GM04504 (cell line): ENCODE measurements around the gene SLMAP.

Experiments used
- DNase-seq: peaks from one replicate; pipeline ENCODE4 v3.0.0-alpha.2; 2012; ENCODE audit warnings: low read depth

SLMAP gene

GRCh38 chr3:57893156-57893555, 137.0 kb downstream of the SLMAP start:
- no peak for DNase-seq

GRCh38 chr3:57893668-57894067, 137.6 kb downstream of the SLMAP start:
- DNase-seq: no peak

- DNase-seq: no peak
Measured at GRCh38 chr3:57896031-57896430, 139.9 kb downstream of the SLMAP start.

GRCh38 chr3:57896691-57897090, 140.6 kb downstream of the SLMAP start:
- no peak for DNase-seq

GRCh38 chr3:57900786-57901185, 144.7 kb downstream of the SLMAP start:
- no peak for DNase-seq

GRCh38 chr3:57903124-57903890, 147.2 kb downstream of the SLMAP start:
- DNase-seq: no peak

- DNase-seq: no peak
Measured at GRCh38 chr3:57910990-57911389, 154.9 kb downstream of the SLMAP start.

GRCh38 chr3:57911593-57911992, 155.5 kb downstream of the SLMAP start:
- no peak for DNase-seq

- DNase-seq: no peak
Measured at GRCh38 chr3:57917601-57918000, 161.5 kb downstream of the SLMAP start.

- DNase-seq: peak; percentile 86
Measured at GRCh38 chr3:57918123-57918837, 162.2 kb downstream of the SLMAP start.

- DNase-seq: no peak
Measured at GRCh38 chr3:57919987-57920386, 163.9 kb downstream of the SLMAP start.

- DNase-seq: no peak
Measured at GRCh38 chr3:57923101-57923500, 167.0 kb downstream of the SLMAP start.

- no peak for DNase-seq
Measured at GRCh38 chr3:57923752-57924151, 167.6 kb downstream of the SLMAP start.

GRCh38 chr3:57927166-57927565, 171.1 kb downstream of the SLMAP start:
- no peak for DNase-seq

- no peak for DNase-seq
Measured at GRCh38 chr3:57927916-57928315, 171.8 kb downstream of the SLMAP start.

- no peak for DNase-seq
Measured at GRCh38 chr3:57928511-57928910, 172.4 kb downstream of the SLMAP start.

- no peak for DNase-seq
Measured at GRCh38 chr3:57929988-57930387, 173.9 kb downstream of the SLMAP start.

- no peak for DNase-seq
Measured at GRCh38 chr3:57933602-57934001, 177.5 kb downstream of the SLMAP start.

GRCh38 chr3:57934373-57934772, 178.3 kb downstream of the SLMAP start:
- DNase-seq: no peak

- no peak for DNase-seq
Measured at GRCh38 chr3:57935539-57935938, 179.4 kb downstream of the SLMAP start.

- DNase-seq: no peak
Measured at GRCh38 chr3:57937092-57937491, 181.0 kb downstream of the SLMAP start.

- no peak for DNase-seq
Measured at GRCh38 chr3:57939775-57940174, 183.7 kb downstream of the SLMAP start.

- no peak for DNase-seq
Measured at GRCh38 chr3:57942388-57942787, 186.3 kb downstream of the SLMAP start.

GRCh38 chr3:57942872-57943283, 186.8 kb downstream of the SLMAP start:
- DNase-seq: no peak
